NCI-H2196 (cell line): Measurements from ENCODE around the gene TGM2.

Experiments
- DNase-seq: peaks from one replicate; lab custom pipeline; 2025; ENCODE audit not compliant: unreplicated experiment; lab: John Stamatoyannopoulos, UW

TGM2 gene

DNA sequence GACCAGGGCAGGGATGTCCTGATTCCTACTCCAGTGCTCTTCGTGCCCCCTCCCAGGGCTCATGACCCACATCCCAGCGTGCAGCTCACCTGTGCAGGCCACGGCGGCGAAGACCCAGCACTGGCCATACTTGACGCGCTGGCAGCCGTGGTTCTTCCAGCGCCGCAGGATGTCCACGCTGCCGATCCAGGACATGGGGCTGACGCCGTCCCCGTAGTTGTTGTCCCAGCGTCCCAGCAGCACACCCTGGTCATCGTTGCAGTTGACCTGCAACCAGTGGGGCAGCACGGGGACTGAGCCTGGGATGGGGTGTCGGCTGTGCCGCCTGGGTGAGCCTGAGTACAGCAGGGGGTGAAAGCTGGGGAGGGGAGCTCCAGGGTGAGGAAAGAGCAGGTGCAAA is 18.4 kb downstream of the TGM2 start:
- no peak for DNase-seq

DNA sequence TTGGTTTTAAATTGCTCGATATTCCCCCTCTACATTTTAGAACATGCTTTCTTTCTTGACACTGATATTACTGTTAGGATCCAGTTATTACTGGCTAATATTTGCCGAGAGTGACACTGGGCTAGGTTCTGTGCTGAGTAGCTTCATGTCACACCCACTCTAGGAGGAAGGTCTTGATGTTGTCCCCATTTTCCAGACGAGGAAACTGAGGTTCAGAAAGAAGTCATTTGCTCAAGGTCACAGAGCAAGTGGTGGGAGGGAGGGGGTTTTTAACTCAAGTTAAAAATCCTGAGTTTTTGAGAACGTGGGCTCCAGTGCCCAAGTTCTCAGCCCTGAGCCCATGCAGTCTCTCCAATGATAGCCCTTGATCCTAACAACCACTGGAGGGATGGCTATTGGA is 18.9 kb downstream of the TGM2 start:
- DNase-seq = no peak

DNA sequence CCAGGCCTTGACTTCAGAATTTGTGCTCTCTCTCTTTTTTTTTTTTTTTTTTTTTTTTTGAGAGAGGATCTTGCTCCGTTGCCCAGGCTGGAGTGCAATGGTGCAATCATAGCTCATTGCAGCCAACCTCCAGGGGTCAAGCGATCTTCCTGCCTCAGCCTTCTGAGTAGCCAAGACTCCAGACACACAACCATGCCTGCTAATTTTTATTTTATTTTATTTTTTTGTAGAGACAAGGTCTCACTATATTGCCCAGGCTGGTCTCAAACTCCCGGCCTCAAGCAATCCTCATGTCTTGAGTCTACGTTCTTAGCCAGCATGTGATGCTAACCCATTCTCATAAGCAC is 19.4 kb downstream of the TGM2 start:
- DNase-seq = no peak

DNA sequence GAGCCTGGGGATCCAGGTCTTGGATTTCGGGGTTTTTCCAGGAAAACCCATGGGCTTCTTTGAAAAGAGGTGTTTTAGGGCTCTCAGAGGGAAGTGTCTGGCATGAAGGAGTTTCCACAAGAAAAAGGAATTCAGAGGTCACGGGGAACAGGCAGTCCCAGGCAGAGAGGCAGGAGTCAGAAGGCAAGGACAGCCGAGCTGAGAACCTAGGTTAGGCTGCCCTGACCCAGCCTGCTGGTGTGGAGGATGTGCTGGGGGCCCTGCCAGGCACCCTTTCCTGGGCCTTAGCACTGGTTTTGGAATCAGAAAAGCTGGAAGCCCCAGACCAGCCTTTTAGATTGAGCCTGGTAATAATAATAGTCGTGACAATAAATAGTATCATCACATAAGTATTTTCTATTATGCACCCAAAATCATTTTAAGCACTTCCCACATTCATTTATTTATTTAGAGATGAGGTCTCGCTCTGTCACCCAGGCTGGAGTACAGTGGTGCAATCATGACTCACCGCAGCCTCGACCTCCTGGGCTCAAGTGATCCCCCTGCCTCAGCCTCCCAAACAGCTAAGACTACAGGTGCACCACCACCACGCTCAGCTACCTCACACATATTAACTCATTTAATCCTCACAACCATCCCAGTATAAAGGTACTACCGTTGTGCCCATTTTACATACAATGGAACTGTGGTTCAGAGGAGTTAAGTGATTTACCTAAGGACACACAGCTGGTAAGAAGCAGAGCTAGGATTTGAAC is 19.9 kb downstream of the TGM2 start:
- DNase-seq = no peak

DNA sequence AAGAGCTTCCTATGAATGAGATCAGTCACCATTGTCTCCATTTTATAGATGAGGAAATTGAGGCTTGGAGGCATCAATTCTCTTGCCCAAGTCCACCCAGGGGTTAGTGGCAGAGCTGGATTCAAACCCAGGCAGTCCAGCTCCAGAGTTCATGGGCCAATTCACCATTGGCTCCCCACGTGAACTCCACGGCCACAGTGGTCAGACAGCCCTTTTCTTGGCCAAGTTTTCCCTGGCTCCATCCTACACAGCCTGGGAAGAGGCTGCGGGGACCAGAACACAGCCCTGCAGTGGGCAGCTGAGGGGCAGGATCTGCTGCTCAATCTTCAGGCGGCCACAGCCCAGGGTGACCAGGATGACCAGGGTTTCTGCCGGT is 20.5 kb downstream of the TGM2 start:
- no peak for DNase-seq

DNA sequence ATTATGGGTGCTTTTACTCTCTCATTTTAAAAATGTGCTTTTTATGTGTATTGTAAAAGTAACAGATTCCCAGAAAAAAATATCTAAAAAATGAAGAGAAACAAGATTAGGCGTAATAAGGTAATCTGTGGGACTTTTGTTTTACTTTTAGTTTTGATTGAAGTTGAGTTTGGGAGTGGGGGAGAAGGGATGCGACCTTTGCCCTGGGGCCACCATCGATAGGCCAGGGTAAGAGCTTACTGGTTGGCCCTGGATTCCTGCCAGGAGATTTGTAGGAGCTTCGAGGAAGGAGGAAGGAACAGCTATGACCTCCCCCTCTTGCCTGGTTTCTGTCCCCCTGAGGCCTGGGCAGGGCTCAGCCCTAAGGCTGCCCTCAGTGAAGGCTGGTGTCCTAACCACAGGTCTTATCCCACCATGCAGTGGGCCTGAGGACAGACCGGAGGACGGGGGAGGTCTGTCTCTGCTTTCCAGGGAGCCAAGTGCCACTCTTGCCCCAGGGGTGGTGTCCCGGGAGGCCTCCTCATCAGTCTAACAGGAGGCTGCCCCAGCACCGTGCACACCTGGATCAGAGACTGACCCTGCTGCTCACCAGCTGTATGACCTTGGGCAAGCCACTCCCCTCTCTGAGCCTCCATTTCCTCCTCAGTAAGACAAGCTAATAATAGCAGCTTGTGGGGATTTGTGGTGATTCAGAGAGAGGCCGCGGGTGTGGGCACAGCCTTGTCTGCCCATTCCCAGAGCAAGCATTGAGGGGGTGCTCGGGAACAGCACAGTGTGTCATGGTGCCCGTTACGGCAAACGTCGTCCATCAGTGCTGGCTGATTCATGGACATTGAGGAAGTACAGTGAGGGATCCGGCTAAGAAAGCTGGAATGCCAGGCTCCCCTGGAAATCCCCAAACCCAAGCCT is 21.2 kb downstream of the TGM2 start:
- DNase-seq = peak; percentile 6

DNA sequence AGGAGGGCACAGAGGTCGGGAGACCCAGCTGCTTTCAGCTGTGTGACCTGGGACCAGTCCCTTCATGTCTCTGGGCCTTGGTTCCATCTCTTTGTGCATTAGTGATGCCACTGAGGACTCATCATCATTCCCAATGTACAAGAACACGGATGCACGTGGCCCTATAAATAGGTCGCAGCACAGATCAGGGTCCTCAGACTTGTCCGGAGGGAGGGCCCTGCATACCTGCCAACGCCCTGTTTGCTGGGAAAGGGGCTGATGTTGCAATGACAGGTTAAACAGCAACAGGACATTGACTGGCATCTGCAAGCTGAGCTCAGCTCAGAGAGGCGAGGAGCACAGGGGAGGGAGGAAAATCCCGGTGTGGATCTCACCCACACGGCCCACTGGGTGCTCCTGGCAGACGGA is 21.8 kb downstream of the TGM2 start:
- no peak for DNase-seq

DNA sequence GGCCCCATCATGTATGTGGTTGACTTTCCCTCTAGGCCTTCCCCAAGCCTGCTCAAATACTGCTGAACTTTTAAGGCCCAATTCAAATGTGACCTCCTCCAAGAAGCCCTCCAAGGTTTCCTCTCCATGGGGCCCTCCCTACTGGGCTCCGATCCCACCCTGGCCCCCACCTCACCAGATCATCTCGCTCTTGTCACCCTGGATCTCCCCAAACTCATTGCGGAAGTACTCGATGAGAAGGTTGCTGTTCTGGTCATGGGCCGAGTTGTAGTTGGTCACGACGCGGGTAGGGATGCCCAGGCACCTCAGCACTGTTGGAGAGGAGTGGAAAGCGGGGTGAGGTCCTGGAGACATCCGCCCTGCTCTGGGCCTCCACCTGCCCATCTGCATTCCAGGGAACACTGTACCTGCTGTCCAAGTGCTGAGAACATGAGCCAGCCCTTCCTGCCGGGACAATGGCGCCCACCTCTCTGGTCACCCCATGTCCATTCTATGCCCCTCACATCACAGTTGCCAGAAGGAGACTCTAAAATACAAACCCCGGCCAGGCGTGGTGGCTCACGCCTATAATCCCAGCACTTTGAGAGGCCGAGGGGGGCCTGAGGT is 23.1 kb downstream of the TGM2 start:
- DNase-seq = no peak

DNA sequence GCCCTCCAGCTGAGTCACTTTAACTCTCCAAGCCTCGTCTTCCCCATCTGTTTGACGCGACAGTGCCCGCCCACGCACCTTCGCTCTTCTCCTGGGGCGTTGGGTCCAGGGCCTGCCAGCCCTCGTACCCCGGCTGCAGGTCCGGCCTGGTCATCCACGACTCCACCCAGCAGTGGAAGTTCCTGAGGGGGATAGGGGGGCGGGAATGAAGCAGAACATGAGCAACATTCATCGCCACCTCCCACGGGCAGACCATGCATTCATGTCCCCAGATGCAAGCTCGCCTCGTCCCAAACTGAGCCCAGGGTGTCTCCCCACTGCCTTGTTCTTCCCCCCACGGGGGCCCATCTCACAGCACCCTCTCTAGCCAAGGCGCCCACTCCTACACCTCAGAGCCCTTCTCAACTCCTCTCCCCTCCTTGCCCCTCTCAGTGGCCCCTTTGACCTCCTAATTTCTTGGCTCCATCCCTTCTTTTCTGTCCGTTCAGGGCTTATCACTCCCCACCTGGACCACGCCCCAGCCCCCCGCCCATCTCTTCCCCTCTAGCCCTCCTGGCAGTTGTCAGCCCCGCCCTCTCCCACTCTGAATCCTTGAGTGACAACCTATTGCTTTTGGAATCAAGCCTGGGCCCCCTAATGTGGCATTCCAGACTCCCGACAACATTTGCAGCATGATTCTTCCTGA is 23.7 kb downstream of the TGM2 start:
- no peak for DNase-seq

DNA sequence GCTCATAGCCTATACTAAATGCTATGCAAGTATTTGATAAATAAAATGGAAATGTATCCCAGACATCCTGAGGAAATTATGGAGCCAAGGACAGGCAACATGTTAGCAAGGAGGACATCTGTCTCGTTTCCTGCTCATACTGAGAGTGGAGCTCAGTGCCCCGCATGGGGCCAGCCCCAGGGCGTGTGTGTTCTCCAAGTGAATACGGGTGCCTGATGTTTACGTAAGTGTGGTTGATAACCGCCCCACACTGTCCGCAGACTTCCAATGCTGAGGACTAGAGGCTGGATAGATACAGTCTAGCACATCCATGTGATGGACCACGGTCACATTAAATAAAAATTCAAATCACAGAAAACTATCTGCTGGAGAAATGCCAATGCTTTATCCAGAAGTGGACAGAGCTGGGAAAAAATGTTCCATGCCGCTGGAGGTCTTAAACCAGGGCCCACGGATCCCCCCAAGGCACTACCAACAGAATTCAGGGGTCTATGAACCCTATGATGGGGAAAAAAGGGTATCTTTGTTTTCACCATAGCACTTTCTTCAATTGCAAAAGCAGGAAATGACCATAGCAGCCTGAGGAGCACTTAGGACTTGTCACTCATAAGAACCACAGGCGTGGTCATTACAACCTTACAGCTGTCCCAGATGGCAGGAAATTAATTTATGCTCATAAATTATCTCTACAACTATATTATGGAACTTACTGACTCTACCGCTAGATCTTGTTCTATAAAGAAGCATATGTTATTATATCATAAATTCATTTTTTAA is 24.9 kb downstream of the TGM2 start:
- DNase-seq = no peak

DNA sequence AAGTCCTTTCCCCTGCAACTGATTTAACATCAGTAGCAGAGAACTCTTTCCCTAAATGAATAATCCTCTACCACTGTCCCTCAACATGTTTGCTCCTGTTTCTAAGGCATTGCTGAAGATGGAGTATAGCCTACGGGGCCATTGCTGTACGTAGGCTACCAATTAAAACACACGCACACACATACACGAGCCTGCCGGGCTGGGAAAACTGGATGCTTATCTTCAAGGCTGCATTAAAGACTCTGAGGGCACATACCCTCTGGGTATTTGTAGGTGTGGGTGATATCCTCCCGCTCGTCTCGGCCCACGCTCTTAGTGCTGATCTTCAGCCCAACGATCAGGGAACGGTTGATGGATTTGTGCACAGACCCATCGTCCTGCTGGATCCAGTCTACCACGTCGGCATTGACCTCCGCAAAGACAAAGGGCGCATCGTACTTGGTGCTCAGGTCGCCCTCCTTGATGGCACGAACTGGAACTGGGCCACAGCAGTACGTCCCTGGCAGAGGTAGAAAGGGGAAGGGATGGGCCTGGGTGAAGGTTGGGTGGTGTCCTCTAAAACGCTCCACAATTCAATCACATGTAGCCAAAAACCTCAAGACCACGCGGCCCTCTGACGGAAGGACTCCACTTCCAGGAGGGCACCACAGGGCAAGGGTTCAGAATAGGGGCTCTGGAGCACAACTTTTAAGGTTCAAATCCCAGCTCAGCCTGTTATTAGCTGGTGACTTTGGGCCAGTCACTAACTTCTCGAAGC is 25.7 kb downstream of the TGM2 start:
- no peak for DNase-seq

DNA sequence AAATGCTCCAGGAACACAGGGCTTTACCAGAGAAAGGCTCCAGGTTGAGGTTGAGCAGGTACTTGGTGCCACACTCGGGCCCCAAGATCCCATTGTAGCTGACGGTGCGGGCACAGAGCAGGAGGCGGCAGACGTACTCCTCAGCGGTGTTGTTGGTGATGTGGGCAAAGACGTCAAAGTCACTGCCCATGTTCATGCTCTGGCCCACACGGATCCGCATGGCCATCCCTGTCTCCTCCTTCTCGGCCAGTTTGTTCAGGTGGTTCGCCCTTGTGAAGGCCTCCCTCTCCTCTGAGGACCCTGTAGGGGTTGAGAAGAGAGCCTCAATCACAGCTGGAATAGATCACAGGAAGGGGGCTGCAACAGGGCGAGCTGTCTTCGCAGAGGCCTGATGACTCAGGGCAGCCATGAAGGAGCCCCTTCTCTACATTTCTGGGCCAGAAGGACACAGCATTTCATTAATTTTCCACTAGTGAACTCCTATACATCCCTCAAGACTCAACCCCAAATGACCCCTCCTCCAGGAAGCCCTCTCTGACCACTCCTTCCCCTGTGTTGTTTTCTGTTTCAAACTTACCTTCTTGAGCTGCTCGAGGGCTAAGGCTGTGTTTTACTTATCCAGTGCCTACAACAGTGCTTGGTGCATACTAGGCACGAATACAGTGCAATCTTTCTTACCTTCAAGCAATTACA is 26.8 kb downstream of the TGM2 start:
- no peak for DNase-seq

DNA sequence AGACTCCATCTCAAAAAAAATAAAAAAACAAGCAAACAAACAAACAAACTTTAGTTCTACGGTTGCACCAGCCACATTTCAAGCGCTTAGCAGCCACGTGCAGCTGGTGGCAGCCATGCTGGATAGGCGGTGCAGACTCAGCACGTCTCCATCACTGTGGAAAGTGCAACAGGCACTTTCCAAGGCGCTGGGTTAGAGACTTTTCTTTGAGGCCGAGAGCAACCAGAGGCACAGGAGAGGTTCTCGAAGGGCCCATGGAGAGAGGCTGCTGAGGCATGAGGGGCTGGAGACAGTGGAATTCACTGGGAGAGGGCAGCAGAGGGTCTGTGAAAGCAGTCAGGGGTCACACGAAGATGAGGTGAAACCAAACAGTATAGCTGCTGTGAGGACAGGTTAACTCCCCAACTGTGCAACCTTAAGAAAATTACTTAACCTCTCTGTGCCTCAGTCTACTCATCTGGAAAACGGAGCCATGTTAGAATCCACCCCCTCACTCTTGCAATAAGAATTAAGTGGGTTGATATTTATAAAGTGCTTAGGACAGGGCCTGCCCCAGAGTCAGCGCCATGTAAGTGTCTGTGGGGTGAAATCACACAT is 27.5 kb downstream of the TGM2 start:
- no peak for DNase-seq

DNA sequence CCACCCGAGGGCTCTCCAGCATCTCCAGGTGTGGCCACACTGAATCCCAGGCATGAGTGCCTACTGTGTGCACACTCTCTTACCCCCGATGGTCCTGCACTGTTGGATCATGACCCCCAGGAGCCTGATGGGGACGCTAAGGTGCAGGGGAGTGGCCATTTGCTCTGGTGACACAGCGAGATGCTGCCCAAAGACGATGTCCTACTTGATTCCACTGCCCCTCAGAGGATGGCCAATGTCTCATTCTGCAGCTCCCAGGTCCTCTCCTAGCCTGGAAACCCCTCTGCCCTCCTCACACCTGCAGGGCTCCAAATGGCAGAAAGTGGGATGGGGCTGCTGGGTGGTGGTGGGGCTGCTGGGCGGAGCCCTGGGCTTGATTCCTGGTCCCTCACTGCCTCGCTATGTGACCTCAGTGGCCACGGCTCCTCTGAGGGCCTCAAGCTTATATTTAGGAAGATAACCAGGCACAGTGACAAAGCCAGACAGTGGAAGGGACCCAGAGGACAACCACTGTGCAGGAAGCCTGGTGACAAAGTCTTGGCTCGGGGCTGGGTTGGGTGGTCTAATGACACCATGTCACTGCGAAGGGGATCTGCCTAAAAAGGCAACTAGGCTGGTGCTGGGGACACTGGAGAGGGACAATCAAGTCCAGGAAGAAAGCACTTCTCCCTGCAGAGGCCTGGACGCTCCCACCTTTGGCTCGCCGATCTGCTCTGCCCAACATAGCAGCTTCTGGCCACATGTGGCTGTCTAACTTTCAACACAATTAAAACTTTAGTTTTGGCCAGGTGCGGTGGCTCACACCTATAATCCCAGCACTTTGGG is 28.4 kb downstream of the TGM2 start:
- DNase-seq = no peak

DNA sequence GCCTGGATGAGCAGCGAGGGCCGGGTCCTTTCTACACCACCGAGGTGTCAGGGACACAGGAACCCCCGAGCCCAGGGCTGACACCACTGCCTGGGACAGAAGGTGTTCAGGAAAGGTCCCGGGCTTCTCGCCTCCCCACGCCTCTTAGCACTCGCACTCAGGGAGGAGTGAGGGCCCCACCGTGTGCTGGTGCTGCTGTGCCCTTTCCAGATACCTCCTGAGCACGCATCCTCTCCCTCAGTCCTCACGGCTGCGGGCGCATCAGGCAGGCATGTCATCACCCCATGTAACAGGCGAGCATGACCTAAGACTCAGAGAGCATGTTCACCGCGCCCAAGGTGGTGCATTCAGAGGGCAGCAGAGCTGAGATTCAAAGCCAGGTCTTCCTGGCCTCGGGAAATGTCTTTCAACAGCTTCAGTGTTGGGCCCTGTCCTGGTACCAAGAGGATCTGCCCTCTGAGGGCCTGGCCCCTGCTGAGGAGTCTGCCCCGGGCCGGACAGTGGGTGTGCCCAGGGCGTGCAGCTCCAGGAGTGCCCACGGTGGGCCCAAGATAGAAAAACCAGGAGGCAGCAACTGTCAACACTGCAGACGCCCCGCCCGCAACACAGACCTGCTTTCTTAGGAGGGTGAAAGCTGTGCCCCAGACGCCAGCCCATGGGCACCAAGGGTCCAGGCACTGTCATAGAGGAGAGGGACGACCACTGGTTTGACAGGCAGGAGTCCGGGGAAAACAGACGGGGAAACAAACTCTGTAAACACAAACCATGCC is 29.2 kb downstream of the TGM2 start:
- no peak for DNase-seq

DNA sequence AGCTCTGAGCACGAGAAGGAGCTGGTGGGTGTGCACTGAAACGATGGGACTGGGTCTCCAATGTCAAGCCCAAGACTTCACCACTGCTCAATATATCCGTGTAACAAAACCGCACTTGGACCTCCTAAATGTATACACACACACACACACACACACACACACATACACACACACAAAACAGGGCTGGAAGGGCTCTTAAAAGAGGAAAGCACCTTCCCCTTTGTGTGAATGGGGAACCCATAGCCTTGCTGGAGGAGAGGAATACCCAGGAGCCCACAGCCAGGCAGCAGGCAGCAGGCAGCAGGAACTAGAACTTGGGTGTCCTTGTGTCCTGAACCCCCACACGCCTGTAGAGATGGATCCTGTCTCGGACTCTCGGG is 29.8 kb downstream of the TGM2 start:
- no peak for DNase-seq

DNA sequence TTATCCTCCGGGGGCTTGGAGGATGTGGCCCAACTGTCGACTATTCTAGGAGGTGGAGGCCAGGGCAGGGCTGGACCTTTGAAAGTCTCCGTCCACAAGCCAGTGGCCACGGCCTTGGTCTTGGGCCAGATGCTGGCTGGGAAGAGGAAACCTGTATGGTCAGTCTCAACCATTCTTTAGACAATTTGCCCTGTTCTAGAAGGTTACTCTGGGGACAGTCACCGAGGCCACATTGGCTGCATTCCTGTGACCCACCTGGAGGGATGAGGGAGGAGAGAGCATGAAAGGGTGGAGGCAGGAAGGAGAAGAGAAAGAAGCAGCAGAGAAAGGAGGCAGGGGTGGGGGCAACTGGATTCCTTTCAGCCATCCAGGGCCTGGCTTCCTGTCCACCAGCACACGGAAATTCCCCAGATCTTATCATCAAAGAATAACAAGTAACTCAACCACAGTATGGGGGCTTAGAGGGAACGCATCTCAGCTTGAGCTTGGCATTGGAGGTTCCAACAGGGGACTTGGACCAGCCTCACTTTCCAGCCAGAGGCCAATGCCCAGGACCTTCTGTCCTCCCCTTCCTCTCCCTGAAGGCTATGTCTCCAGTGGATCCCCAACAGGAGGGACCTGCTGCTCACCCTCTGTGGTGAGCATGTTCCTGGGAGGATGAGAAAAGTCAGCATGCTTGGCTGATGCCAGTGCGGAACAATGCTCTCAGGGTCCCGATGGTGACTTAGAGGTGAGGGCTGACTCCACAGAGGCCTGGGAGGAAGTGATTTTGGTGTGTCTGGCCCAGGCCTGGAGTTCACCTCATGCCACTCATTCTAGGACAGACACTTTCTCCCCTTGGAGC is 30.4 kb downstream of the TGM2 start:
- no peak for DNase-seq
